A673 (cell line): ENCODE results near the gene CNKSR1. TPM values are rescaled to one million over a fixed set of nuclear protein-coding genes. Genes with fewer than 3 reads are reported as not detected.

ENCODE experiments used
- BruUV-seq: library from RNA; stranded (reverse); fragments of 400-500 nt; replicated peaks from 2 replicates; lab custom pipeline; 2021; lab: Mats Ljungman, UMichigan
- CTCF ChIA-PET: fragments of 300-600 bp; sonication (Branson Sonifier 250); formaldehyde crosslinking; loops from one replicate; lab custom pipeline; 2022; ENCODE audit warnings: antibody characterized with exemption; lab: Charles Lee
- POLR2A ChIA-PET: fragments of 300-600 bp; sonication (Branson Sonifier 250); formaldehyde crosslinking; loops from one replicate; lab custom pipeline; 2022; ENCODE audit warnings: antibody characterized with exemption; ENCODE audit not compliant: low non-redundant PET; lab: Charles Lee
- DNase-seq: peaks from one replicate; pipeline ENCODE4 v3.0.0-alpha.2; 2015; ENCODE audit warnings: low spot score
- H3K27ac ChIP-seq: fragments of 200-600 bp; sonication (generic); 2 replicates; pipeline ENCODE4 v1.5.1; 2016; ENCODE audit warnings: mixed run types, low read depth, mild to moderate bottlenecking, mixed read lengths, antibody characterized with exemption, low read length; ENCODE audit not compliant: poor library complexity, severe bottlenecking
- H3K27me3 ChIP-seq: fragments of 200-600 bp; sonication (generic); replicated peaks from 2 replicates; pipeline ENCODE4 v1.6.1; 2017; ENCODE audit warnings: mixed run types, low read depth, mild to moderate bottlenecking, mixed read lengths, antibody characterized with exemption, low read length; ENCODE audit not compliant: insufficient read depth, poor library complexity
- H3K36me3 ChIP-seq: fragments of 200-600 bp; sonication (generic); 2 replicates; pipeline ENCODE4 v1.6.1; 2016; ENCODE audit warnings: mixed run types, mild to moderate bottlenecking, mixed read lengths, antibody characterized with exemption, low read length; ENCODE audit not compliant: insufficient read depth, poor library complexity, severe bottlenecking
- H3K4me1 ChIP-seq: fragments of 200-600 bp; sonication (generic); 2 replicates; pipeline ENCODE4 v1.6.1; 2017; ENCODE audit warnings: mixed run types, mild to moderate bottlenecking, mixed read lengths, antibody characterized with exemption, low read length; ENCODE audit not compliant: insufficient read depth, poor library complexity, severe bottlenecking
- H3K4me3 ChIP-seq: fragments of 200-600 bp; sonication (generic); 2 replicates; pipeline ENCODE4 v1.5.1; 2016; ENCODE audit warnings: low read depth, mixed run types, mild to moderate bottlenecking, mixed read lengths, low read length; ENCODE audit not compliant: poor library complexity, severe bottlenecking
- H3K9me3 ChIP-seq: fragments of 200-600 bp; sonication (generic); 2 replicates; pipeline ENCODE4 v1.6.1; 2016; ENCODE audit warnings: mixed run types, low read depth, mild to moderate bottlenecking, mixed read lengths, antibody characterized with exemption, low read length; ENCODE audit not compliant: poor library complexity, severe bottlenecking
- EZH2 ChIP-seq: fragments of 200-600 bp; sonication (generic); IDR thresholded peaks from 2 replicates; pipeline ENCODE4 v1.6.1; 2017; ENCODE audit warnings: borderline replicate concordance, low read depth, mild to moderate bottlenecking, mixed read lengths, antibody characterized with exemption, low read length; ENCODE audit not compliant: poor library complexity, severe bottlenecking
- intact Hi-C: fragments of 100-400 bp; cut with micrococcal nuclease; formaldehyde crosslinking; loops from one replicate; pipeline ENCODE4 v1.10.0; 2022; ENCODE audit not compliant: unreplicated experiment
- total RNA-seq: library from RNA; stranded (reverse); gene quantifications from 2 replicates; pipeline ENCODE4 v1.2.3, GENCODE V29; 2021
- TF ChIP-seq, protein P1 (sequence below): fragments of 300-800, 200-600 bp; sonication (generic); conservative IDR thresholded peaks from 2 replicates; pipeline ENCODE4 v1.5.1; 2017; ENCODE audit warnings: low read depth, mild to moderate bottlenecking, antibody characterized with exemption, low read length, moderate library complexity, mixed read lengths

Gene CNKSR1
- total RNA-seq, 1 experiment from 2014 or later = 1.8 TPM

DNA sequence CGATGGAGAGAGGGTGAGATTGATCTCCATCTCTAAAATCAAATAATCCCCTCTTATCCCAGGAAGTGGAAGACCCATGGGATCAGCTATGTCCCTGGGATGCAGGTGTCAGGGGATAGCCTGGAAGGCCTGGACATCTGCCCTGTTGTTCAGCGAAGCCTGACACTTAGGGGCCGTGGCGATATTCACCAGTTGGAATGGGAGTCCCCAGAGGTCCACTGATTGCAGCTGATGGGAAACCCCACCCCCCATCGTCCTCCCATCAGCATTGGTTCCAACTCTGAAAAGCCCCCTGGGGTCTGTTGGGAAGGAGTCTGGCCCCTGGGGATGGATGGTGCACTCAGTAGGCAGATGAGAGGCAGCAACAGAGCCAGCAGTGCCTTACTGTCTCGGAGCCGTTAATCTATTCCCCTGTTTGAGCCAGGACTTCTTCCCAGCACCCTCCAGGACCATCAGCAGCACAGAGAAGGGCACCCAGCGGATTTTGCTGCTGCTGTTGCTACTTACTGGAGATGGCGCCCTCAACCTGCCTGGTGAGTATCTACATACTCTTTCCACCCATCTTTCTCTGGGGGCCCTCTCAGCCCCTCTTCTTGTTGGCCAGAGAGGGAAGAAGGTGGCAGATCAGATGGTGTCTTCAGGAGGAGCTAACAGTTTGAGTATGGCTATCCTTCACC, 26.5 kb downstream of the CNKSR1 start:
- ChIA-PET CTCF (no interaction called here), POLR2A (no interaction called here)
- Histone ChIP-seq H3K36me3 (no peaks in the 10 kb centered on the region), H3K4me3 (no peak overlapping the region), H3K9me3 (no peaks in the 10 kb centered on the region), H3K4me1 (no peaks in the 10 kb centered on the region), H3K27ac (no peak overlapping the region), H3K27me3 (no peaks in the 10 kb centered on the region)
- intact Hi-C loops = no loop called here
- no peak for TF ChIP-seq EZH2
- no TSS peak for BruUV-seq
- no peak for DNase-seq

DNA sequence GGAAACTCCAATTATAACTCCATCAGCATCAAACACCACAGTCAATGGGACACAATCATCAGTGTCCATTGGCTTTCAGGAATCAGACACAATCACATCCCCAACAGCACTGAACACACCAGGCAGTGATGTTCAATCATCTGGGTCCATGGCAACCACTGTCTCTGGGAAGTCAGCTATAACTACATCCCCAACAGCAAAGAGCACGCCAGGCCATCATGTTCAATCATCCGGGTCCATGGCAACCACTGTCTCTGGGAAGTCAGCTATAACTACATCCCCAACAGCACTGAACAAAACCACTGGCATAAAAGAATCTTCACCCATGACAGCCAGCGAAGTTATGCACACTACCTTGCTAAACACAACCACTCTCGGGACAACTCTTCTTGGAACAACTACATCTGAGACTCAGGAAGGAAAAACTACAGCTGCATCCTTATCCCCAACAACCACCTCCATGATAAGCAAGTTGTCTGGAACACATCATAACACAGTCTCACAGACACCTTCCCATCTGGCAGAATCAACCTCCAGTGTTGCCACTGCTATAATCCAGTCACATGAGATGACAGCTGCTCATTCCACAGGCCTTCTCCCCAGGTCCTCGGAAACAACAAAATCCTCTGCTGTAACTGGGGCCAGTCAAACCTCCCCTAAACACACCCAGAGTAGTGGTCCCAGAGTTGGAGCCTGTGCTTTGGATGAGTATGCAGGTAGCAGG, 33.0 kb downstream of the CNKSR1 start:
- Histone ChIP-seq H3K4me3 (no peak overlapping the region), H3K27ac (no peak overlapping the region), H3K27me3 (no peaks in the 10 kb centered on the region), H3K36me3 (no peaks in the 10 kb centered on the region), H3K9me3 (no peaks in the 10 kb centered on the region), H3K4me1 (no peaks in the 10 kb centered on the region)
- intact Hi-C loops = no loop called here
- CTCF ChIA-PET = no interaction called here
- BruUV-seq = no TSS peak
- TF ChIP-seq EZH2 = no peak
- DNase-seq = no peak
- POLR2A ChIA-PET = no interaction called here

DNA sequence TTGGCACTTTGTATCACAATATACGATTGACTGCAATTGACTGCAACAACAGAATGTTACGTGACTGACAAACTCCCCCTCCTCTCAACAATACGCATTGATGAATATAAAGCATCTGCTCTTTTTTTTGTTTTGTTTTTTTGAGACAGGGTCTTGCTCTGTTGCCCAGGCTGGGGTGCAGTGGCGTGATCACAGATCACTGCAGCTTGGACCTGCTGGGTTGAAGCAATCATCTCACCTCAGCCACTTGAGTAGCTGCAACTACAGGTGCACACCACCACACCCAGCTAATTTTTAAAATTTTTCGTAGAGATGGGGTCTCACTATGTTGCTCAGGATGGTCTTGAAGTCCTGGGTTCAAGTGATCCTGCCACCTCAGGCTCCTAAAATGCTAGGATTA, 35.4 kb downstream of the CNKSR1 start:
- Histone ChIP-seq H3K27me3 (no peaks in the 10 kb centered on the region), H3K36me3 (no peaks in the 10 kb centered on the region), H3K4me1 (no peaks in the 10 kb centered on the region), H3K9me3 (no peaks in the 10 kb centered on the region), H3K4me3 (no peak overlapping the region), H3K27ac (no peak overlapping the region)
- intact Hi-C loops = no loop called here
- ChIA-PET POLR2A (no interaction called here), CTCF (no interaction called here)
- DNase-seq = no peak
- no TSS peak for BruUV-seq
- TF ChIP-seq EZH2 = no peak
- TF ChIP-seq, protein P1, sequence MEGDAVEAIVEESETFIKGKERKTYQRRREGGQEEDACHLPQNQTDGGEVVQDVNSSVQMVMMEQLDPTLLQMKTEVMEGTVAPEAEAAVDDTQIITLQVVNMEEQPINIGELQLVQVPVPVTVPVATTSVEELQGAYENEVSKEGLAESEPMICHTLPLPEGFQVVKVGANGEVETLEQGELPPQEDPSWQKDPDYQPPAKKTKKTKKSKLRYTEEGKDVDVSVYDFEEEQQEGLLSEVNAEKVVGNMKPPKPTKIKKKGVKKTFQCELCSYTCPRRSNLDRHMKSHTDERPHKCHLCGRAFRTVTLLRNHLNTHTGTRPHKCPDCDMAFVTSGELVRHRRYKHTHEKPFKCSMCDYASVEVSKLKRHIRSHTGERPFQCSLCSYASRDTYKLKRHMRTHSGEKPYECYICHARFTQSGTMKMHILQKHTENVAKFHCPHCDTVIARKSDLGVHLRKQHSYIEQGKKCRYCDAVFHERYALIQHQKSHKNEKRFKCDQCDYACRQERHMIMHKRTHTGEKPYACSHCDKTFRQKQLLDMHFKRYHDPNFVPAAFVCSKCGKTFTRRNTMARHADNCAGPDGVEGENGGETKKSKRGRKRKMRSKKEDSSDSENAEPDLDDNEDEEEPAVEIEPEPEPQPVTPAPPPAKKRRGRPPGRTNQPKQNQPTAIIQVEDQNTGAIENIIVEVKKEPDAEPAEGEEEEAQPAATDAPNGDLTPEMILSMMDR = no peak

DNA sequence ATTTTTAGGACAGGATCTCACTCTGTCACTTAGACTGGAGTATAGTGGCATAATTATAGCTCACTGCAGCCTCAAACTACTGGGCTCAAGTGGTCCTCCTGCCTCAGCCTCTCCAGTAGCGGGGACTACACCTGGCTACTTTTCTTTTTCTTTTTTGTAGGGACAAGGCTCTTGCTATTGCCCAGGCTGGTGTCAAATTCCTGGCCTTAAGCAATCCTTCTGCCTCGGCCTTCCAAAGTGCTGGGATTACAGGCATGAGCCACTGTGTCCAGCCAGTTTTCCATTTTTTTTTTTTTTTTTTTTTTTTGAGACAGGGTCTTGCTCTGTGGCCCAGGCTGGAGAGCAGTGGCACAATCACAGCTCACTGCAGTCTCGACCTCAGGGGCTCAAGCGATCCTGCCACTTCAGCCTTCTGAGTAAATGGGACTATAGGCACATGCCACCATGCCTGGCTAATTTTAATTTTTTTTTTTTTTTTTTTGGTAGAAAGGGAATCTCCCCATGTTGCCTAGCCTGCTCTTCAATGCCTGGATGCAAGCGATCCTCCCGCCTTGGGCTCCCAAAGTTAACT, 36.1 kb downstream of the CNKSR1 start:
- Histone ChIP-seq H3K9me3 (no peaks in the 10 kb centered on the region), H3K4me1 (no peaks in the 10 kb centered on the region), H3K4me3 (no peak overlapping the region), H3K27ac (no peak overlapping the region), H3K36me3 (no peaks in the 10 kb centered on the region), H3K27me3 (no peaks in the 10 kb centered on the region)
- ChIA-PET CTCF (no interaction called here), POLR2A (no interaction called here)
- no peak for DNase-seq
- no TSS peak for BruUV-seq
- TF ChIP-seq EZH2 = no peak
- TF ChIP-seq, protein P1 = no peak
- intact Hi-C loops = no loop called here
